ENCODE data around the gene GOLGA6L7. TPM values are rescaled to one million over a fixed set of nuclear protein-coding genes. Genes with fewer than 3 reads are reported as not detected.

The GOLGA6L7 gene
- total RNA-seq, 1 experiment from 2014 or later = not detected

- Histone ChIP-seq H3F3A (ENCODE audit: insufficient read depth, low read depth) (no peaks in the 10 kb centered on the region), H3K9me3 (ENCODE audit: insufficient read depth, low read depth) (no peaks in the 10 kb centered on the region), H2AFZ (no peak overlapping the region), H3K27ac (no peak overlapping the region), H3K4me1 (replicated peaks; ENCODE audit: insufficient read depth) (no peaks in the 10 kb centered on the region), H4K20me1 (ENCODE audit: insufficient read depth) (no peaks in the 10 kb centered on the region), H3K36me3 (ENCODE audit: low read depth) (no peaks in the 10 kb centered on the region), H3K4me2 (no peak overlapping the region), H3K4me3 (no peak overlapping the region), H3K79me2 (ENCODE audit: low read depth) (no peaks in the 10 kb centered on the region), H3K9me2 (ENCODE audit: insufficient read depth) (no peaks in the 10 kb centered on the region), H3K27me3 (ENCODE audit: insufficient read depth, low read depth) (peaks cover 44% of the 10 kb centered on the region)
- TF ChIP-seq CTCF (conservative IDR thresholded peaks at IDR 0.05) (no peak), EZH2 (IDR thresholded peaks at IDR 0.05; ENCODE audit: low read depth) (no peak)
- no peak for DNase-seq
- intact Hi-C loops (cut with micrococcal nuclease; ENCODE audit: unreplicated experiment) = no loop called here
- ChIA-PET CTCF (no interaction called here), POLR2A (ENCODE audit: unreplicated experiment) (no interaction called here)
- BruUV-seq (replicated peaks) = no TSS peak
Observed at GRCh38 chr15:28895566-28895965, 47.1 kb upstream of the GOLGA6L7 start.

- intact Hi-C loops (cut with micrococcal nuclease; ENCODE audit: unreplicated experiment) = no loop called here
- POLR2A ChIA-PET (ENCODE audit: unreplicated experiment) = no interaction called here
- peaks cover 42% of the 10 kb centered on the region for H3K27me3 ChIP-seq (ENCODE audit: insufficient read depth, low read depth)
Observed at GRCh38 chr15:28895146-28895545, 46.7 kb upstream of the GOLGA6L7 start.

DNA sequence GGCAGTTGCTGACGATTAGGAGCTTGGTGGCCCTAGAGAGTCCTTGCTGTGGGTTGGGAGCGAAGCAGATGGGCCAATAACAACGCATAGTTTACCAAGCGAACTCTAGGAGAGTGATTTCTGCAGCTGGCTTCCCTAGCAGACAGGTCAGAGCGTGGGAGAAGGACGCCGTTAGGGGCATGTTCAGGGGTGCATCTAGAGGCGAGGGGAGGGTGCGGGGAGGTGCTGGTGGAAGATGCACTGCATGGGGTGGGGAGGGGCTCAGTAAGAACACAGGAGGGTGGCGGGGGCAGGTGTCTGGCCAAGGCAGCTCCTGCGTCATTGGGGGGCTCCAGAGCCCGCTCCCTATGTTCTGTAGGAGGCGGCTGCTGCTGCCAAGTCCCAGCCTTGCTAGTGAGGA, 46.2 kb upstream of the GOLGA6L7 start:
- H3K27me3 ChIP-seq (ENCODE audit: insufficient read depth, low read depth) = peaks cover 43% of the 10 kb centered on the region
- no peaks in the 10 kb centered on the region for H3K9me2 ChIP-seq (ENCODE audit: insufficient read depth)
- H2AFZ ChIP-seq = no peak overlapping the region
- no peak overlapping the region for H3K4me3 ChIP-seq
- no peak for TF ChIP-seq CTCF (conservative IDR thresholded peaks at IDR 0.05)
- TF ChIP-seq EZH2 (IDR thresholded peaks at IDR 0.05; ENCODE audit: low read depth) = no peak
- H3K9me3 ChIP-seq (ENCODE audit: insufficient read depth, low read depth) = no peaks in the 10 kb centered on the region
- H3K27ac ChIP-seq = no peak overlapping the region
- no peaks in the 10 kb centered on the region for H3K79me2 ChIP-seq (ENCODE audit: low read depth)
- no TSS peak for BruUV-seq (replicated peaks)
- POLR2A ChIA-PET (ENCODE audit: unreplicated experiment) = no interaction called here
- H3F3A ChIP-seq (ENCODE audit: insufficient read depth, low read depth) = no peaks in the 10 kb centered on the region
- H3K4me1 ChIP-seq (replicated peaks; ENCODE audit: insufficient read depth) = no peaks in the 10 kb centered on the region
- no peak for DNase-seq
- CTCF ChIA-PET = no interaction called here
- H3K4me2 ChIP-seq = no peak overlapping the region
- H4K20me1 ChIP-seq (ENCODE audit: insufficient read depth) = no peaks in the 10 kb centered on the region
- H3K36me3 ChIP-seq (ENCODE audit: low read depth) = no peaks in the 10 kb centered on the region
- intact Hi-C loops (cut with micrococcal nuclease; ENCODE audit: unreplicated experiment) = no loop called here

More at GRCh38 chr15:28895146-28895545, 46.7 kb upstream of the GOLGA6L7 start:
- Histone ChIP-seq H3K36me3 (ENCODE audit: low read depth) (no peaks in the 10 kb centered on the region), H4K20me1 (ENCODE audit: insufficient read depth) (no peaks in the 10 kb centered on the region), H3K9me3 (ENCODE audit: insufficient read depth, low read depth) (no peaks in the 10 kb centered on the region), H3K4me2 (no peak overlapping the region), H3K79me2 (ENCODE audit: low read depth) (no peaks in the 10 kb centered on the region), H2AFZ (no peak overlapping the region), H3F3A (ENCODE audit: insufficient read depth, low read depth) (no peaks in the 10 kb centered on the region), H3K4me3 (no peak overlapping the region), H3K4me1 (replicated peaks; ENCODE audit: insufficient read depth) (no peaks in the 10 kb centered on the region), H3K27ac (no peak overlapping the region), H3K9me2 (ENCODE audit: insufficient read depth) (no peaks in the 10 kb centered on the region)
- DNase-seq = no peak
- TF ChIP-seq CTCF (conservative IDR thresholded peaks at IDR 0.05) = no peak
- TF ChIP-seq EZH2 (IDR thresholded peaks at IDR 0.05; ENCODE audit: low read depth) = no peak
- BruUV-seq (replicated peaks) = no TSS peak
- CTCF ChIA-PET = no interaction called here

Data from PC-9 (cell line).